Choroid plexus epithelial cell (primary cell): ENCODE data around the gene MARS1.

Experiments used
- DNase-seq: peaks from one replicate; pipeline ENCODE4 v3.0.0-alpha.2; 2010; ENCODE audit warnings: low read depth
- H3K4me3 ChIP-seq: 2 replicates; pipeline ENCODE4 v1.5.1; 2011; ENCODE audit warnings: low read depth, mild to moderate bottlenecking, control low read depth, low read length, moderate library complexity
- TF ChIP-seq, protein P1 (sequence below): conservative IDR thresholded peaks from 2 replicates; pipeline ENCODE4 v1.5.1; 2011; ENCODE audit warnings: low read depth, mild to moderate bottlenecking, control low read depth, inconsistent platforms, low read length, moderate library complexity

Gene MARS1

GRCh38 chr12:57454213-57454565 is 33.7 kb upstream of the MARS1 start:
- no peak overlapping the region for H3K4me3 ChIP-seq
- DNase-seq, result no peak
- TF ChIP-seq, protein P1, sequence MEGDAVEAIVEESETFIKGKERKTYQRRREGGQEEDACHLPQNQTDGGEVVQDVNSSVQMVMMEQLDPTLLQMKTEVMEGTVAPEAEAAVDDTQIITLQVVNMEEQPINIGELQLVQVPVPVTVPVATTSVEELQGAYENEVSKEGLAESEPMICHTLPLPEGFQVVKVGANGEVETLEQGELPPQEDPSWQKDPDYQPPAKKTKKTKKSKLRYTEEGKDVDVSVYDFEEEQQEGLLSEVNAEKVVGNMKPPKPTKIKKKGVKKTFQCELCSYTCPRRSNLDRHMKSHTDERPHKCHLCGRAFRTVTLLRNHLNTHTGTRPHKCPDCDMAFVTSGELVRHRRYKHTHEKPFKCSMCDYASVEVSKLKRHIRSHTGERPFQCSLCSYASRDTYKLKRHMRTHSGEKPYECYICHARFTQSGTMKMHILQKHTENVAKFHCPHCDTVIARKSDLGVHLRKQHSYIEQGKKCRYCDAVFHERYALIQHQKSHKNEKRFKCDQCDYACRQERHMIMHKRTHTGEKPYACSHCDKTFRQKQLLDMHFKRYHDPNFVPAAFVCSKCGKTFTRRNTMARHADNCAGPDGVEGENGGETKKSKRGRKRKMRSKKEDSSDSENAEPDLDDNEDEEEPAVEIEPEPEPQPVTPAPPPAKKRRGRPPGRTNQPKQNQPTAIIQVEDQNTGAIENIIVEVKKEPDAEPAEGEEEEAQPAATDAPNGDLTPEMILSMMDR, result no peak

GRCh38 chr12:57454566-57455373 is 33.1 kb upstream of the MARS1 start, which contains the start of gene INHBE:
Gene INHBE (plus strand): TSS chr12:57455307. CDS start chr12:57455537, 230 bp downstream.
- peak within 1 kb of the TSS; percentile 27 for H3K4me3 ChIP-seq
- DNase-seq, result peak; percentile 97
- TF ChIP-seq, protein P1, result no peak

DNA sequence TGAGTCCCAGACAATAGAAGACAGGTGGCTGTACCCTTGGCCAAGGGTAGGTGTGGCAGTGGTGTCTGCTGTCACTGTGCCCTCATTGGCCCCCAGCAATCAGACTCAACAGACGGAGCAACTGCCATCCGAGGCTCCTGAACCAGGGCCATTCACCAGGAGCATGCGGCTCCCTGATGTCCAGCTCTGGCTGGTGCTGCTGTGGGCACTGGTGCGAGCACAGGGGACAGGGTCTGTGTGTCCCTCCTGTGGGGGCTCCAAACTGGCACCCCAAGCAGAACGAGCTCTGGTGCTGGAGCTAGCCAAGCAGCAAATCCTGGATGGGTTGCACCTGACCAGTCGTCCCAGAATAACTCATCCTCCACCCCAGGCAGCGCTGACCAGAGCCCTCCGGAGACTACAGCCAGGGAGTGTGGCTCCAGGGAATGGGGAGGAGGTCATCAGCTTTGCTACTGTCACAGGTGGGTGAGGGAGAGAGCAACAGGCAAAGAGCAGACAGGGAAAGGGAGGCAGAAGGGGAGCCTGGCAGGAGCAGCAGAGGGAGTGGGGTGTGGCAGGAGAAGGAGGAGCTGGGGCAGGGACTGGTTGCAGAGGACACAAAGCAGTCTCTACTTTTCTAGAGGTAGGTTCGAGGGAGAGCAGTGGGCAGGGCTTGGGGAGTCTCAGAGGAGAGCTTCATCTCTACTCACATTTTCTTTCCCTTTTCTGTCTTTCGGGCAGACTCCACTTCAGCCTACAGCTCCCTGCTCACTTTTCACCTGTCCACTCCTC is 32.3 kb upstream of the MARS1 start:
- DNase-seq, result no peak
- TF ChIP-seq, protein P1, result no peak
- peak overlapping the region; percentile 27 for H3K4me3 ChIP-seq

DNA sequence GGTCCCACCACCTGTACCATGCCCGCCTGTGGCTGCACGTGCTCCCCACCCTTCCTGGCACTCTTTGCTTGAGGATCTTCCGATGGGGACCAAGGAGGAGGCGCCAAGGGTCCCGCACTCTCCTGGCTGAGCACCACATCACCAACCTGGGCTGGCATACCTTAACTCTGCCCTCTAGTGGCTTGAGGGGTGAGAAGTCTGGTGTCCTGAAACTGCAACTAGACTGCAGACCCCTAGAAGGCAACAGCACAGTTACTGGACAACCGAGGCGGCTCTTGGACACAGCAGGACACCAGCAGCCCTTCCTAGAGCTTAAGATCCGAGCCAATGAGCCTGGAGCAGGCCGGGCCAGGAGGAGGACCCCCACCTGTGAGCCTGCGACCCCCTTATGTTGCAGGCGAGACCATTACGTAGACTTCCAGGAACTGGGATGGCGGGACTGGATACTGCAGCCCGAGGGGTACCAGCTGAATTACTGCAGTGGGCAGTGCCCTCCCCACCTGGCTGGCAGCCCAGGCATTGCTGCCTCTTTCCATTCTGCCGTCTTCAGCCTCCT is 31.6 kb upstream of the MARS1 start:
- H3K4me3 ChIP-seq, result peak overlapping the region; percentile 27
- DNase-seq, result peak; percentile 56
- TF ChIP-seq, protein P1, result peak; percentile 70

DNA sequence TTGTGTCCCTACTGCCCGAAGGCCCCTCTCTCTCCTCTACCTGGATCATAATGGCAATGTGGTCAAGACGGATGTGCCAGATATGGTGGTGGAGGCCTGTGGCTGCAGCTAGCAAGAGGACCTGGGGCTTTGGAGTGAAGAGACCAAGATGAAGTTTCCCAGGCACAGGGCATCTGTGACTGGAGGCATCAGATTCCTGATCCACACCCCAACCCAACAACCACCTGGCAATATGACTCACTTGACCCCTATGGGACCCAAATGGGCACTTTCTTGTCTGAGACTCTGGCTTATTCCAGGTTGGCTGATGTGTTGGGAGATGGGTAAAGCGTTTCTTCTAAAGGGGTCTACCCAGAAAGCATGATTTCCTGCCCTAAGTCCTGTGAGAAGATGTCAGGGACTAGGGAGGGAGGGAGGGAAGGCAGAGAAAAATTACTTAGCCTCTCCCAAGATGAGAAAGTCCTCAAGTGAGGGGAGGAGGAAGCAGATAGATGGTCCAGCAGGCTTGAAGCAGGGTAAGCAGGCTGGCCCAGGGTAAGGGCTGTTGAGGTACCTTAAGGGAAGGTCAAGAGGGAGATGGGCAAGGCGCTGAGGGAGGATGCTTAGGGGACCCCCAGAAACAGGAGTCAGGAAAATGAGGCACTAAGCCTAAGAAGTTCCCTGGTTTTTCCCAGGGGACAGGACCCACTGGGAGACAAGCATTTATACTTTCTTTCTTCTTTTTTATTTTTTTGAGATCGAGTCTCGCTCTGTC is 31.0 kb upstream of the MARS1 start:
- H3K4me3 ChIP-seq, result no peak overlapping the region
- DNase-seq, result no peak
- TF ChIP-seq, protein P1, result no peak

GRCh38 chr12:57458665-57459054 is 29.2 kb upstream of the MARS1 start:
- DNase-seq, result no peak
- TF ChIP-seq, protein P1, result no peak

More at GRCh38 chr12:57458665-57459054, 29.2 kb upstream of the MARS1 start:
- H3K4me3 ChIP-seq, result peak overlapping the region; percentile 73
